Skeletal muscle cell (primary cell): Measurements from ENCODE around the gene BRAF.
"Not testable (repeated sequence)": the region's sequence is repeated elsewhere in the genome, so short reads cannot be mapped to it uniquely, and the experiment has no call there.

Source experiments
- DNase-seq: peaks from one replicate; pipeline ENCODE4 v3.0.0-alpha.2; 2010; ENCODE audit warnings: low read depth
- H3K4me3 ChIP-seq: 2 replicates; pipeline ENCODE4 v1.5.1; 2011; ENCODE audit warnings: low read depth, mild to moderate bottlenecking, control low read depth, low read length, moderate library complexity

BRAF gene

DNA sequence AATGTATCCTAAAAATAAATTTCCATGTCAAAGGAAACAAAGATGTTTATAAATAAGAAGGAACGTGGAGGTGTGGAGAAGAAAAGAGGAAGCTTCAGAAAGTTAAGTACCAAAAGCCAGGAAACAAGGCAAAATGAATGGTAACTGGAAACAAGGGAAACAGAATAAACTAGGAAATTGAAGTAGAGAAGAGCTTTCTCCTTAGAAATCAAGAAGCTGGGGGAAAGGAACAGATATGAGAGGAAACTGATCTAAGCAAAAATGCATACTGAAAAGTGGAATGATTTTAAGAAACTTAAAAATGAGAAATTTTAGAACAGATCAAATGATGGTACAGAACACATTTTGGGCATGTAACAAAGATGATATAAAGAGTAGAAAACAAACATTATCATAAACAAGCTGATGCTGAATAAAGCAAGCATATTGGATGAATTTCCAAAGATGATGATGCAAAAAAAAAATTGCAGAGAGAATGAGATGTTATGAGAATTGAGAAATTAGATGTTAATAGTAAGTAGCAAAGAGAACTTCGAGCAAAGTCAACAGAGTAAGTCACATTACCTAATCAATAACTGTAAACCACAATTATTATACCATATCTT, 1.9 kb downstream of the BRAF start:
- H3K4me3 ChIP-seq, result peak overlapping the region; percentile 81
- DNase-seq, result no peak

DNA sequence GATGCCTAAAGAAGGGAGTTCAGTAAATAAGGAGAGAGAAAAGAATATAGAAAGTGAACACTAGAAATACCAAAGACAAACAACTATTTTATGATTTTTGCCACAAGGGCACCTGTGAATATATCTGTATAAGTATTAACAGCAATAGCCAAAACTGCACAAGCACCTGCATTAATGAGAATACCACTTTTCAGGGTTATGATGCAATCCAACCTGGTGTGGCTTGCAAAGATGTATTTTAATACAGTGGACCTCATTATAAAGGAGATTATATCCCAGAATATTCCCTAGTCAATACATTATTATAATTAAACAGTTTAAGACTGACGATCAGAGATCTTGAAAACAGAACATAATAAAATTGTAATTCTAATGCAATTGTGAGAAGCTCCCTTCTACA, 4.0 kb downstream of the BRAF start:
- DNase-seq, result no peak
- H3K4me3 ChIP-seq, result no peak overlapping the region

DNA sequence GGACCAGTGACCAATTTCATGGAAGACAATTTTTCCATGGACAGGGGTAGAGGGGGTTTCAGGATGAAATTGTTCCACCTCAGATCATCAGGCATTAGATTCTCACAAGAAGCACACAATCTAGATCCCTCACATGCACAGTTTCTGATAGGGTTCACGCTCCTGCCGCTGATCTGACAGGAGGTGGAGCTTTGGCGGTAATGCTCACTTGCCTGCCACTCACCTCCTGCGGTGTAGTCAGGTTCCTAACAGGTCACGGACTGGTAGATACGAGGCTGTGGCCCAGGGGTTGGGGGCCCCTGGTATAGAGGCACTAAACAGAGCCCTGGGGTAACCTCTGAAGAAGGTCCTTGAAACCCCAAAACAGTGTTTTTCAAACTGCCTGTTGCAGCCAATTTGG, 6.5 kb downstream of the BRAF start:
- H3K4me3 ChIP-seq, result no peak overlapping the region
- DNase-seq, result no peak

DNA sequence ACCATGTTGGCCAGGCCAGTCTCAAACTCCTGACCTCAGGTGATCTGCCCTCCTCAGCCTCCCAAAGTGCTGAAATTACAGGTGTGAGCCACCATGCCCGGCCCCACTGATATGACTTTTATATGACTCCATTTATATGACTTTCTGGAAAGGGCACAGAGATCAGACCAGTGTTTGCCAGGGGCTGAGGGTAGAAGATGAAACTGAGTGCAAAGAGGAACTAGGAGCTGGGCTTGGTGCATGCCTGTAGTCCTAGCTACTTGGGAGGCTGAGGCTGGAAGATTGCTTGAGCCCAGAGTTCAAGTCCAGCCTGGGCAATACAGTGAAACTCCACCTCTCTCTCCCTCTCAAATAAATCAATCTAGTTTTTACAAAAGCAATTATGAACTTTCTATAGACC, 7.5 kb downstream of the BRAF start:
- no peak for DNase-seq
- H3K4me3 ChIP-seq, result no peak overlapping the region

DNA sequence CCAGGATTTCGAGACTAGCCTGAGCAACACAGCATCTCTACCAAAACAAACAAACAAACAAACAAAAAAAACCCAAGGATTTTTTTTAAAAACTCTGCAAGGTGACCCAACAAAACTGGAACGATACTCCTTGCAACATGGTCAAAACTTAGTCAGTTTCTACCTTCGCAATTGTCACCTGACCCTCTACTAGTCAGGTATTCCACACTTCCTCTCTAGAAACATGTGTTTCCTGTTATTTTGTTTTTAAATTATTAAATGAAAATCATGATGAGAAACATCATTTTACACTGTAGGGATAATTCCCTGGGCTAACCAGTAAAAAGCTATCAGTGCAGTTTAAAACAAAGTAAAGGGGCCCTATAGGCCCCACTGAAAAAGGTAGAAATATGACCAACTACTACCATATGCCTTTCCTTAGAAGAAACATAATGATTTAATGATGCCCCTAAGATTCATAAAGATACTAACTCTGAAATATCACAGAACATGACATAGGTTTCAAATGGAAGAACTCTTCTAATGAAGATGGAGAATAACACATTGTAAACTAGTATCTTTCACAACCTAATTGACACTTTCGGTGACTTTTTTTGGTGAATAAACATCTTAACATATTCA, 8.7 kb downstream of the BRAF start:
- no peak overlapping the region for H3K4me3 ChIP-seq
- DNase-seq, result no peak

DNA sequence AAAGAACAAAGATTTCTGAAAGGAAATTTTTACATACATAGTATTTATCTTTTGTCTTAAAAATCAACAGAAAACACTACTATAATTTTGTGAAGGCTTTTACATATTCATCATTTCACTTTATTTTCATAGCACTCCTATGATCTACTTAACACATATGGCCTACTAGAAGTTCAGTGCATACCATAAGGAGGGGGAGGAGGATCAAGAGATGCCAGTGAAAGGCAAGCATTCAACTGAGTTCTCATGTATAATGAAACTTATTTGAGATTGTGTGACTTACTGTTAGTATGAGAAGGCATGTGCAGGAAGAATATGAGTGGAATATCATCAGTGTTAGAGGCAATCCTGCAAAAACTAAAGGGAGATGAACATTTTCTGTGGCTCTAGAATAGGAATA, 10.6 kb downstream of the BRAF start:
- DNase-seq, result no peak

DNA sequence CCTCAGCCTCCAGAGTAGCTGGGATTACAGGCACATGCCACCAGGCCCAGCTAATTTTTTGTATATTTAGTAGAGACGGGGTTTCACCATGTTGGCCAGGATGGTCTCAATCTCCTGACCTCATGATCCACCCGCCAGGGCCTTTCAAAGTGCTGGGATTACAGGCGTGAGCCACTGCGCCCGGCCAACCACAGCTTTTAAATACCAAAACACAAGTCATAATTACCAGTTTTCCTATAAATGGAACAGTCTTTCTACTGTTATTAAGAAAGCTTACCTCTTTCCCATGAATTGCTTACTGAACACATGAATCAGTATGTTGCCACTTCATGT, 11.2 kb downstream of the BRAF start:
- DNase-seq, H3K4me3 ChIP-seq: not testable (repeated sequence)

More for the DNA sequence above, 10.6 kb downstream of the BRAF start:
- no peak overlapping the region for H3K4me3 ChIP-seq

DNA sequence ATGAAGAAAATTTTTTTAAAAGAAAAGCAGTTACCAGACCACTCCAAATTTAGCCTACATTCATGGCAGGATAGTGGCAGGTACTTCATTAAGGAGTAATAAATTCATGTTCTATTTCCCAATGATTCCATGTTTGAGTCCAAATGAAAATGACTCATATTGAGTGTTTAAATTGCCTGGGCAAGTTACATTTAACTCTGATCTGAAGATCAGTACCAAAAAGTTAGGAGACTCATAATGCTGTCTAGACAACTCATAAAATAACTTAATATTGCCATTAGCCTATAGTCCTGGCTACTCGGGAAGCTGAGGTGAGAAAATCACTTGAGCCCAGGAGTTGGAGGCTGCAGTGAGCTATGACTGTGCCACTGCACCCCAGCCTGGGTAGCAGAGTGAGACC, 13.0 kb downstream of the BRAF start:
- DNase-seq, result no peak
- no peak overlapping the region for H3K4me3 ChIP-seq

DNA sequence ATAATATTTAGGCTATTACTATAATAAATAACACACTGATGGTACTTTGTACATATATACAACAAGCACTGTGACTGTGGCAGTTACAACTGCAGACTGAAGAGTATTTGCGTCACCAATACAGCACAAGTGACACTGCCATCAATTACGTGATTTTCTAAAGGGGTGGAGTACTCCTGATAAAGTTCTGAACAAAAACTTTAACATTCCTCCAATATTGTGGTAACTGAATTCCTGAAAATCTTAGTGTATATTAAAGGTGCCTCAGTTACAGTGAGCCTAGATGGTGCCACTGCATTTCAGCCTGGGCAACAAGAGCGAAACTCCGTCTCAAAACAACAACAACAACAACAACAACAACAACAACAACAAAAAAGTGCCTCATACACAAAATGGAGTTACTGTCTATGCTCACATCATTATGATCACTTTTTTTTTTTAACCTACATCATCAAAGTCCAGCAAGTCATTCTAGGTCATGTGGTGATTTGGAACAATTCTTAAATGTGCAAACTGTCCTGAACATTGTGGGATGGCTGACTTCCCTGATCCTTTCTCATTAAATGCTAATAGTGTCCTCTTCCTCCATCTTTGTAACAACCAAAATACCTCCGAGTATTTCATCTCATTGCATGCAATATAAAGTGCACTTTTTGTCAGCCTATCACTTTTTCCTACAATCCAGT, 15.1 kb downstream of the BRAF start:
- no peak for DNase-seq
- no peak overlapping the region for H3K4me3 ChIP-seq

DNA sequence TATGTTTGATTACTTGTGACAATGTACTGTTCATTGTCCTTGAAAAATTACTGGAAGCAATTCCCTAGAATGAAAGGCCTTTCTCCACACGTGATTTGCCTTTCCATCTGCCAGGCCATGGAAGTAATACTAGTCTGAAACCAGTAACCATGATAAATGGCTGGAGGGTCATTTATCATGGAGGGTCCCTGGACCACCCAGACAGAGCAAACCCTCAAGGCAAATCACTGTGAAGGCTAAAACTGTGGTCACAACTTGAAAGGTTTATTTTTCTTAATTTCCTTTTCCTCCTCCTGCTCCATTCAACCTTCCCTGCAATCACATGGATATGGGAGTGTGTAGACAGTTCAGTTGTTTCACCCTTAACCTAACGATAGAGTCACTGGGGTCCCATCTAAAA, 16.4 kb downstream of the BRAF start:
- no peak overlapping the region for H3K4me3 ChIP-seq
- no peak for DNase-seq

DNA sequence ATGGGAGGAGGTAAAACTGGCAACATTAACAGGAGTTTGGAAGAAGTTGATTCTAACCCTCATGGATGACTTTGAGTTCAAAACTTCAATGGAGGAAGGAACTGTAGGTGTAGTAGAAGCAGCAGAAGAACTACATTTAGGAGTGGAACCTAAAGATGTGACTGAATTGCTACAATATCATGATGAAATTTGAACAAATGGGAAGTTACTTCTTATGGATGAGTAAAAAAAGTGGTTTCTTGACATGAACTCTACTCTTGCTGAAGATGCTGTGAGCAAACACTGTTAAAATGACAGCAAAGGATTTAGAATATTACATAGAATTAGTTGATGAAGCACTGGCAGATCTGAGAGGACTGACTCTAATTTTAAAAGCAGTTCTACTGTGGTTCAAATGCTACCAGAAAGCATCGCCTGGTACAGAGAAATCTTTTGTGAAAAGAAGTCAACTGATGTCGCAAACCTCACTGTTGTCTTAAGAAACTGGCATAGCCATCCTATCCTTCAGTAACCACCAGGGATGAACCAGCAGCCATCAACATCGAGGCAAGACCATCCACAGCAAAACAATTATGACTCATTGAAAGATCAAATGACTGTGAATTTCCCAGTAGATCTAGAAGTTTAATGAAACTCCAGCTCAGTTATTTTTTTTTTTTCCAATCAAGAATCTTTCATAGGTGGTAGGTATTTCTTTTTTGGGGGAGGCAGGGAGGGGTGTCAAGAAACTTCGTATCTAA, 20.8 kb downstream of the BRAF start:
- no peak for DNase-seq
- H3K4me3 ChIP-seq, result no peak overlapping the region

DNA sequence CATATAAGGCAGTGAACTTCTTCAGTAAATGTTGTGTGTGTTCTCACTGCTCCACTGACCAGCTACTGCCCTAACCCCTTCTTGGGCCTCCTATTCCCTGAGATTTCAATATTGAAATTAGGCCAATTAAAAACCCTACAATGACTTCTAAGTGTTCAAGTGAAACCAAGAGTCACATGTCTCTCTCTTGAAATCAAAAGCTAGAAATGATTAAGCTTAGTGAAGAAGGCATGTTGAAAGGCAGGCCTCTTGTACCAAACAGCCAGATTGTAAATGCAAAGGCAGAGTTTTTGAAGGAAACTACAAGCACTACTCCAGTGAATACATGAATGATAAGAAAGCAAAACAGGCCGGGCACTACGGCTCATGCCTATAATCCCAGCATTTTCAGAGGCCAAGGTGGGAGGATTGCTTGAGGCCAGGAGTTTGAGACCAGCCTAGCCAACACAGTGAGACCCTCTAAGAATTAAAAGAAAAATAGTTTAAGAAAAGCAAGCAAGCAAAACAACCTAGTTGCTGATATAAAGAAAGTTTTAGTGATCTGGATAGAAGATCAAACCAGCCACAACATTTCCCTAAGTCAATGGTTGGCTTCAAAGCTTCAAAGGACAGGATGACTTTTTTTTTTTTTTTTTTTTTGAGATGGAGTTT, 22.3 kb downstream of the BRAF start:
- H3K4me3 ChIP-seq, result no peak overlapping the region
- DNase-seq, result no peak

DNA sequence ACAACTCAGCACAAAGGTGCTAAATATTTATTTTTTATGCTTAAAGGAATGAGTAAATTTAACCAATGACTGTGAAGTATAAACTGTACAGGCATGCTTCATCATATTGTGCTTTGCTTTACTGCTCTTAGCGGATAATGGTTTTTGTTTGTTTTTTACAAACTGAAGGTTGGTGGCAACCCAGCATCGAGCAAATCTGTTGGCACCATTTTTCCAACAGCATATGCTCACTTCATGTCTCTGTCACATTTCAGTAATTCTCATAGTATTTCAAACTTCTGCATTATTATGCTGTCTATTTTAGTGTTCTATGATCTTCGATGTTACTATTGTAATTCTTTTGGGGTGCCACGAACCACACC, 22.8 kb downstream of the BRAF start:
- no peak for DNase-seq
- H3K4me3 ChIP-seq, result no peak overlapping the region

DNA sequence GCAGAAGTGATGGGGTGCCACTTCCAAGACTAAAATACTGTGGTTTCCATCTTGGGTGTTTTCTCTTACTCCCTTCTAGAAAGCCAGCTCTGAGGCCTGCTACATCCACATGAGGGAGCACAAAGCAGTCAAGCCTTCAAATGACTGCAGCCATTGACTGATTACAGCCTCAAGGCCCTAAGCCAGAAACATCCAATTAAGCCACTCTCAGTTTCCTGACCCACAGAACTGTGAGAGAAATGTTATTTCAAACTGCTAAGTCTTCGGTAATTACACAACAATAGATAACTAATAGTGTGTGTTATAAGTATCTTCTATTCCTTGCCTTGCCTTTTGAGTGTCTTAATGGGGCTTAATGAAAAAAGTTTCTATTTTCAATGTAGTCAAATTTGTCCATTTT, 24.8 kb downstream of the BRAF start:
- no peak overlapping the region for H3K4me3 ChIP-seq
- DNase-seq, result no peak

DNA sequence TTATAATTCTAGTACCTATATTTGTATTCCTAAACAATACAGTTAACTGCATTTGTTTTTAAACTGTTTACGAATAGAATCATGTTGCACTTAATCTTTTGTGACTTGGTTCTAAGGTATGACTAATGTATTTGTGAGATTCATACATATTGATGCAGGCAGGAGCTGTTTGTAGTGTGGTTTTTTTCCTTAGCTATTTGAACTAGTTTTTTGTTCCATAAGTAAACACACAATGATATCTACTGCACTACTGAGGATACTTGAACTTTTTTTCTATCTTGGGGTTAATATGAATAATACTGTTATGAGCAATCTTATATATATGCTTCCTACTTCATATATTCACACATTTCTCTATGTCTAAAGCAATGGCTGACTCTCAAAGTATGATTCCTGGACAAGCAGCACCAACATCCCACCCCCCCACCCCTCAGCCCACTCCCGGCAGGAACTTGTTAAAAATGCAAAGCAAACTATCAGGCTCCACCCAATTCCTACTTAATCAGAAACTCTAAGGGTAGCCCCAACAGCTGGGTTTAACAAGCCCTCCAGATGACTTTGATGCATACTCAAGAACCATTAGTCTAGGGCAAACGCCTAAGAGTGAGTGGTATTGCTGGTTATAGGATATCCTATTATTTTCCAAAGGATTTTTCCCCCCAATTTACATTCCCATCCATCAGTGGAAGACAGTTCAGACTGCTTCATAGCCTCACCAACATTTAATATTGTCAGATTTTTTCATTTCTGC, 25.8 kb downstream of the BRAF start:
- DNase-seq, result no peak

DNA sequence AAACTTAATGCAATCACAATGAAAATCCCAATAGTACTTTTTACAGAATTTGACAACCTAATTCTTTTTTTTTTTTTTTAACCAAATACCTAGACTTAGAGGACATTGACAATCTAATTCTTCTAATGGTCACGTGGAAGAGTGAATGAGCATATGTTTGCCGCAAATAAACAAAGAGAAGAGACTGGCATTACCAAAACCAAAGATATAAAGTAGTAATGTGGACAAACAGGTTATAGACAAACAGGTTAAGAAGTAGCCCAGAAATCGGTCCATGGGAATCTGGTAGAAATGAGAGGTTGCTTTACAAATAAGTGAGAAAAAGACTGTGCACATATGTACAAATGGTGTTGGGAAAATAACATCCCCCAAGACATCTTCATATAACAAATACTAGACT, 27.7 kb downstream of the BRAF start:
- no peak overlapping the region for H3K4me3 ChIP-seq
- DNase-seq, result no peak

More for the DNA sequence above, 25.8 kb downstream of the BRAF start:
- no peak overlapping the region for H3K4me3 ChIP-seq

DNA sequence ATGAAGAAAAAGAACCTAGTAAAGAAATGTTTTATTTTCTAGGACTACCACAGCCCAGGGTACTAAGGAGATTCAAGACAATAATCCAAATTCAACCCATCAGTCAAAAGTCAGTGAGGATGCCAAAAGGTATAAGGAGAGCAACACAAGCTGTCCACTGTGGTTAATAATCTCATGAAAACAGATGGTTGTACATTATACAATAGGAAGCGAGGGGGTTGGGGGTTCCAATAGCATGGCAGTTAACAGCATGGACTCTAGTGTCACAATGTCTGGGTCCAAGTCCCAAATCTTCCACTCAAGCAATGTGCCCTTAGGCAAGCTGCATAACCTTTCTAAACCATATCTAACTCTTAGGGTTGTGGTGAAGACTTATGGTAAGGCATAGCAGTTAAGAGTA, 35.1 kb downstream of the BRAF start:
- no peak for DNase-seq
- no peak overlapping the region for H3K4me3 ChIP-seq

DNA sequence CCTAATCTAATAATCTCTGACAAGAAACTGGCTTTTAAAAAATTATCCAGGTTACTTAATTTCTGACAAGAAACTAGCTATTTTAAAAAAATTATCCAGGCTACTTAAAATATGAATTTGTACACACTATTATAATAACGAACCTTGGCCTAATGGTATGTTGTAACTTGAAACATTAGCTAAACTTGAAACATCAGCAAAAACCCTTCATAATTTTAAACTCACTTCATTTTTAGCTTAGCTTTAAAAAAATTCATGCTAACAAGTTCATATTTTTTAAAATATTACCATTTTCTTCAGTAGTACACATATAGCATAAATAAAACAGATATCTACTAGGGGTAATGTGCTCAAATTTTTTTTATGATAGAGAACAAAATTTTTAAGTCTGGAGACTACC, 35.6 kb downstream of the BRAF start:
- H3K4me3 ChIP-seq, result no peak overlapping the region
- no peak for DNase-seq

DNA sequence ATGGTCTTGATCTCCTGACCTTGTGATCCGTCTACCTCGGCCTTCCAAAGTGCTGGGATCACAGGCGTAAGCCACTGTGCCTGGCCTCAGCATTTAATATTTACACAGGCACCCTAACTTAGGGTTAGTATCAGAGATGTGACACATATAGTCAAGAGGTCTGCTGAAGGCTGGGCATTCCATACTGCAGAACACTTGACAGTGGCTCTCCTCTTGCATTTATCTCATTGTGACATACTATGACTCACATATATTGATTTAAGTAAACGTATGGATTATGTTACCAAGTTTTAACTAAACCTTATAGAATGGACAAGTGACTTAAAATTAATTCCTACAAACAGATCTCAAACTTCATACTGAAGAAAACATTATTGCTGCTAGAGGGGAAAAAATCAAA, 36.6 kb downstream of the BRAF start:
- DNase-seq, result no peak
- no peak overlapping the region for H3K4me3 ChIP-seq
